ENCODE data around the gene FAM181A. TPM values are rescaled to one million over a fixed set of nuclear protein-coding genes. Genes with fewer than 3 reads are reported as not detected.

The FAM181A gene
- total RNA-seq, 1 donor from 2014 or later, result 14.7 TPM

GRCh38 chr14:93971635-93972027 lies 44.5 kb downstream of the FAM181A start:
- H3K36me3 Mint-ChIP-seq (ENCODE audit: low read depth), result no peaks in the 10 kb centered on the region
- H3K9me3 Mint-ChIP-seq, result no peaks in the 10 kb centered on the region
- no peak overlapping the region for H3K4me3 Mint-ChIP-seq
- DNase-seq (ENCODE audit: low read depth, low spot score), result no peak
- H3K27me3 Mint-ChIP-seq (ENCODE audit: low read depth), result no peaks in the 10 kb centered on the region
- no peak for TF ChIP-seq CTCF (conservative IDR thresholded peaks at IDR 0.05)
- peaks cover 21% of the 10 kb centered on the region for H3K4me1 Mint-ChIP-seq
- no peak overlapping the region for H3K27ac Mint-ChIP-seq (ENCODE audit: unreplicated experiment)

GRCh38 chr14:93972618-93973205 lies 45.6 kb downstream of the FAM181A start:
- H3K27me3 Mint-ChIP-seq (ENCODE audit: low read depth), result no peaks in the 10 kb centered on the region
- TF ChIP-seq CTCF (conservative IDR thresholded peaks at IDR 0.05), result no peak
- peaks cover 27% of the 10 kb centered on the region for H3K4me1 Mint-ChIP-seq
- H3K4me3 Mint-ChIP-seq, result no peak overlapping the region
- H3K36me3 Mint-ChIP-seq (ENCODE audit: low read depth), result no peaks in the 10 kb centered on the region
- H3K9me3 Mint-ChIP-seq, result no peaks in the 10 kb centered on the region
- H3K27ac Mint-ChIP-seq (ENCODE audit: unreplicated experiment), result peak overlapping the region; percentile 48
- DNase-seq (ENCODE audit: low read depth, low spot score), result no peak

GRCh38 chr14:93973607-93974006 lies 46.5 kb downstream of the FAM181A start:
- Mint-ChIP-seq H3K4me3 (no peak overlapping the region), H3K9me3 (no peaks in the 10 kb centered on the region), H3K36me3 (ENCODE audit: low read depth) (no peaks in the 10 kb centered on the region), H3K27me3 (ENCODE audit: low read depth) (no peaks in the 10 kb centered on the region), H3K27ac (ENCODE audit: unreplicated experiment) (no peak overlapping the region), H3K4me1 (peaks cover 27% of the 10 kb centered on the region)
- no peak for DNase-seq (ENCODE audit: low read depth, low spot score)
- TF ChIP-seq CTCF (conservative IDR thresholded peaks at IDR 0.05), result no peak

- Mint-ChIP-seq H3K27me3 (ENCODE audit: low read depth) (no peaks in the 10 kb centered on the region), H3K9me3 (peaks cover under 1% of the 10 kb centered on the region), H3K4me3 (no peak overlapping the region), H3K36me3 (ENCODE audit: low read depth) (no peaks in the 10 kb centered on the region), H3K27ac (ENCODE audit: unreplicated experiment) (peak overlapping the region; percentile 62), H3K4me1 (peaks cover 27% of the 10 kb centered on the region)
- no peak for DNase-seq (ENCODE audit: low read depth, low spot score)
- no peak for TF ChIP-seq CTCF (conservative IDR thresholded peaks at IDR 0.05)
These were observed 47.2 kb downstream of the FAM181A start for GRCh38 chr14:93974299-93974698.

GRCh38 chr14:93974833-93975232 lies 47.7 kb downstream of the FAM181A start:
- Mint-ChIP-seq H3K36me3 (ENCODE audit: low read depth) (no peaks in the 10 kb centered on the region), H3K4me1 (peaks cover 27% of the 10 kb centered on the region), H3K4me3 (no peak overlapping the region), H3K27ac (ENCODE audit: unreplicated experiment) (peak overlapping the region; percentile 62), H3K27me3 (ENCODE audit: low read depth) (no peaks in the 10 kb centered on the region), H3K9me3 (peaks cover 2% of the 10 kb centered on the region)
- TF ChIP-seq CTCF (conservative IDR thresholded peaks at IDR 0.05), result no peak
- no peak for DNase-seq (ENCODE audit: low read depth, low spot score)
